ENCODE data around the gene ITPKB.
A peak's percentile ranks its signal among the peaks of the same experiment; 100 is the strongest.
"Not testable (repeated sequence)": the region's sequence is repeated elsewhere in the genome, so short reads cannot be mapped to it uniquely, and the experiment has no call there.

ITPKB gene

GRCh38 chr1:226634166-226634588 is 104.9 kb downstream of the ITPKB start:
- peak; percentile 43 for DNase-seq

GRCh38 chr1:226633541-226634165 is 105.4 kb downstream of the ITPKB start:
- no peak for DNase-seq

GRCh38 chr1:226632922-226633351 is 106.1 kb downstream of the ITPKB start:
- DNase-seq, result no peak

- no peak for DNase-seq
These were observed 106.8 kb downstream of the ITPKB start for GRCh38 chr1:226632169-226632879.

GRCh38 chr1:226631229-226632000 is 107.7 kb downstream of the ITPKB start:
- no peak for DNase-seq

GRCh38 chr1:226630592-226630991 is 108.5 kb downstream of the ITPKB start:
- DNase-seq, result no peak

GRCh38 chr1:226629896-226630550 is 109.1 kb downstream of the ITPKB start:
- DNase-seq, result no peak

GRCh38 chr1:226629210-226629895 is 109.7 kb downstream of the ITPKB start:
- no peak for DNase-seq

- no peak for DNase-seq
These were observed 110.4 kb downstream of the ITPKB start for GRCh38 chr1:226628612-226629155.

- DNase-seq, result no peak
These were observed 111.0 kb downstream of the ITPKB start for GRCh38 chr1:226627924-226628611.

GRCh38 chr1:226627050-226627755 is 111.9 kb downstream of the ITPKB start:
- no peak for DNase-seq

GRCh38 chr1:226626577-226626956 is 112.5 kb downstream of the ITPKB start:
- DNase-seq, result peak; percentile 32

- no peak for DNase-seq
These were observed 113.1 kb downstream of the ITPKB start for GRCh38 chr1:226625832-226626576.

GRCh38 chr1:226625326-226625725 is 113.8 kb downstream of the ITPKB start:
- no peak for DNase-seq

- no peak for DNase-seq
These were observed 114.6 kb downstream of the ITPKB start for GRCh38 chr1:226624526-226624925.

- no peak for DNase-seq
These were observed 117.1 kb downstream of the ITPKB start for GRCh38 chr1:226622012-226622411.

GRCh38 chr1:226619031-226619430 is 120.1 kb downstream of the ITPKB start:
- no peak for DNase-seq

- DNase-seq, result no peak
These were observed 120.7 kb downstream of the ITPKB start for GRCh38 chr1:226618380-226618779.

GRCh38 chr1:226617719-226618118 is 121.4 kb downstream of the ITPKB start:
- not testable (repeated sequence) for DNase-seq

- no peak for DNase-seq
These were observed 122.0 kb downstream of the ITPKB start for GRCh38 chr1:226617109-226617508.
